ENCODE measurements around the gene GRAMD1B.

DNA sequence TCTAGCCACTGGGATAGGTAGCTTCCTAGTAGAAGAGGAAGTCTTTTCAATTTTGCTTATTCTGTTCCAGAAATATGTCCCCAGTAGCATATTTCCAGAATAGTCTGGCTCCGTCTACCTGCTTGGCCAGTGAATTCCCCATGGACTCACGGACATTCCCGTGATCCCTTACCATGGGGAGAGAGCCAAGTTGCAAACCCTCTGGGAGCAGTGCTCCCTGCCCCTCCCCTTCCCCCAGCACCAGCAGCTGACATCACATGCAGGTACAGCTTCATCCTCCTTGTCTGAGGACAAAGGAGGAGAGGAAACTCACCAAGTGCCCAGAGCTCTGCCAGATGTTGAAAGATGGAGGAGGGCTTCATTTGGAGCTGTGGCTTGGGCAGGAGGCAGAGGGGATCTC, 61.2 kb downstream of the GRAMD1B start:
- TF ChIP-seq CTCF (IDR thresholded peaks at IDR 0.05) (no peak), POLR2A (IDR thresholded peaks at IDR 0.05) (no peak), EP300 (IDR thresholded peaks at IDR 0.05) (no peak), POLR2AphosphoS5 (IDR thresholded peaks at IDR 0.05) (no peak)
